DMS53 treated with DMSO at 0.1 percent for 48 hours (cell line): ENCODE data around the gene BIN1.

Experiments
- DNase-seq: peaks from one replicate; lab custom pipeline; 2025; ENCODE audit not compliant: unreplicated experiment; lab: John Stamatoyannopoulos, UW

The BIN1 gene

DNA sequence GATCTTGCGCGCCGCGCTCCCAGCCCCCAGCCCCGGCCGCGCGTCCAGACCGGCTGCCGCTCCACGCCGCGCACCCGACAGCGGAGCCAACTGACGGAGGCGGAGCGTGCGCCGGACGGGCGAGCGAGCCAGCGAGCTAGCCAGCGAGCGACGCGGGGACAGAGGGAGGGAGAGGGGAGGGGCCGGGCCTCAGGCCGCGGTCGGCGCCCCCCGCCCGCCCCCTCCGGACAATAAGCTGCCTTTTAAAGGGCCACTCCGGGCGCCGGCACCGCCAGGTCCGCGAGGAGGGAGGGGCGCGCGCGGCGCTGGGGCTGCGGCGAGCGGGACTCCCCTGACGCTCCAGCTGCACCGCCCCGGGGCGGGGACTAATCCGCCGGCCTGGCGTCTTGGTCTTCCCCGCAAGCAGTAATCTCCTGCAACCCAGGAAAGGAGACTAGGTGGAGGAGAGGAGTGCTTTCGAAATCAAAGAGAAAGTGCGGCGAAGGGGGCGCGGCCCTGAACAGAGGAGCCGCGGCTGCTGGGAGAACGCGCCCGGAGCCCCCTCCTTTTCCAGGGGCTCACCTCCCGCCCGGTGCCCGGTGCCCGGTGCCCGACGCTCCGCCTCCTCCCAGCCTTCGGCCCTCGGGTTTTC lies at the start of gene BIN1:
Gene BIN1, minus strand, starts transcription at position 164 of the 631 bp plus-strand sequence. CDS start 211 bp downstream, outside the sequence.
- DNase-seq = peak; percentile 87

DNA sequence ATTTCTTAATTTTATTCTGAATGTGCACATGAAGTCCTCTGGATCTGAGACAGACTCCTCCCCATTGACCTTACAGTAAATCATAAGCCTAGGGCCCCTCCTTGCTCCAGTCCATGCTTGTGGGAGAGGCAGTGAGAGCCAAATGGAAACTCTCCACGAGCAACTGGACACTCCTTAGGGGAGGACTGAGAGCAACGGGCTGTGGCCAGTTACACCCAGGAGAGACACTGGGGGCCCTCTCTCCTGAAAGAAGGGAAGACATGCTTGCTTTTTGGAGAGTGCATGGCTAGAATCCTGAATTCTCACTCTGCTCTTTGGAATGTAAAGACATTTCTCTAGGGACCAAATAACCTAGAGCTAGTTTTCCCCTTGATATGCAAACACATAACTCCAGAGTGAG lies 49.0 kb upstream of the BIN1 start:
- DNase-seq = no peak

- no peak for DNase-seq
Observed at GRCh38 chr2:127155028-127155581, 48.2 kb upstream of the BIN1 start.

GRCh38 chr2:127154396-127154795 lies 47.4 kb upstream of the BIN1 start:
- DNase-seq = no peak

GRCh38 chr2:127153691-127154158 lies 46.8 kb upstream of the BIN1 start:
- DNase-seq = no peak

GRCh38 chr2:127150996-127151395 lies 44.0 kb upstream of the BIN1 start:
- DNase-seq = no peak

GRCh38 chr2:127149384-127149783 lies 42.4 kb upstream of the BIN1 start:
- DNase-seq = no peak

DNA sequence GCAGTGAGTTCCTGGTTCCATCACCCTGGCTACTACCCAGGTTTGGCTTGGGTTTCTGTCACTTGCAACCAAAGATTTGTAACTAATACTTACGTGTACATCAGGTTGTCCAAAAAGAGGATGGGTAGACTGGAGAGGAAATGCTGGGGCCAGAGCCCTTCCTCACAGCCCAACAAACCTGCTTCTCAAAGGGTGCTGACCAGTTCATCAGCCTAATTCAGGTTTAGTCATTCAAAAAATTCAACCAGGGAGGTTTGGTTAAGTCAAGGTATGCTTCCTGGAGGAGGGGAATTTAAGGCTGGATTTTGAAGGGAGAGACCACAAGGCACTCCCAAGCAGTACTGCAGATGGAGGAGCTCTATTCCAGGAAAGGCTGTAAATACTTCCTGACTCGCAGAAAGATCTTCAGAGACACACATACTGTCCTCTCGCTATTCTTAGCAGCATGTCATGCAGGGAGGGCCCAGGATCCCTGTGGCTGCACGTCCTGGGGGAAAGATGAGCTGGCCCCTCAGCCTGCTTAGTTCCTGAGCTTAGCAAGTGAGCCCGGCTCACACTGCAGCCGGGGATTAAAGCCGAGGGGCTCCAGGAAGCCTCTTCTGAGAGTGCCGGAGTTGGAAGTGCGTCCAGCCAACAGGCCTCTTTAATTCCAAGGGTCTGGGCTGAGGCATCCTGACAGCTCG lies 40.0 kb upstream of the BIN1 start:
- no peak for DNase-seq

- DNase-seq = no peak
Observed at GRCh38 chr2:127146071-127146725, 39.2 kb upstream of the BIN1 start.

DNA sequence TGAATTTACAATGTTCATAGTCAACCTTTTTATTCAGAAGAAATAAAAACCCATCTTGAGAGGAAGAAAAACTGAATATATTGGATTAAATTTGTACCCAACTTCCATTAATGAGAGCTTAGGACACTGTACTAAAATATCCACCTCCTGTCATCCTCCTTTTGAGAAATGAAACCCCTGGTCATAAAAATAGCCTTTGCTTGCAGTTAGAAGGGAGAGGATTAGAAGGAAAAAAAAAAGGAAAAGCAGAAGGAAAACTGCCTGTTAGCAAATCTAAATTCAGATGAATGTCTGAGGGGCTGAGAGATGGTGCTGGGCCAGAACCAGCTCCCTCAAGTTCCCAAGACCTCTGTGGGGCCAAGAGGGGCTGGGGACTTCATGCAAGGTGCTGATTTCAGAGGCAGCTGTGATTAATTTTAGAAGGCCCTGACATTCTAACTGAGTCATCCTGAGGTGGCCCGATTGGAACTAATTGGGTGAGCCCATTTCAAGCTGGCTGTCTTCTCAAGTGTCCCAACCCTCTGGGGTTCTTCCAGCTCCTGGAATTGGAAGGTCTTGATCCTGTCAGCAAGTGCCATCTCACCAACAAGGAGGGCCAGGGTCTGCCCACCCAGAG lies 38.4 kb upstream of the BIN1 start:
- no peak for DNase-seq

DNA sequence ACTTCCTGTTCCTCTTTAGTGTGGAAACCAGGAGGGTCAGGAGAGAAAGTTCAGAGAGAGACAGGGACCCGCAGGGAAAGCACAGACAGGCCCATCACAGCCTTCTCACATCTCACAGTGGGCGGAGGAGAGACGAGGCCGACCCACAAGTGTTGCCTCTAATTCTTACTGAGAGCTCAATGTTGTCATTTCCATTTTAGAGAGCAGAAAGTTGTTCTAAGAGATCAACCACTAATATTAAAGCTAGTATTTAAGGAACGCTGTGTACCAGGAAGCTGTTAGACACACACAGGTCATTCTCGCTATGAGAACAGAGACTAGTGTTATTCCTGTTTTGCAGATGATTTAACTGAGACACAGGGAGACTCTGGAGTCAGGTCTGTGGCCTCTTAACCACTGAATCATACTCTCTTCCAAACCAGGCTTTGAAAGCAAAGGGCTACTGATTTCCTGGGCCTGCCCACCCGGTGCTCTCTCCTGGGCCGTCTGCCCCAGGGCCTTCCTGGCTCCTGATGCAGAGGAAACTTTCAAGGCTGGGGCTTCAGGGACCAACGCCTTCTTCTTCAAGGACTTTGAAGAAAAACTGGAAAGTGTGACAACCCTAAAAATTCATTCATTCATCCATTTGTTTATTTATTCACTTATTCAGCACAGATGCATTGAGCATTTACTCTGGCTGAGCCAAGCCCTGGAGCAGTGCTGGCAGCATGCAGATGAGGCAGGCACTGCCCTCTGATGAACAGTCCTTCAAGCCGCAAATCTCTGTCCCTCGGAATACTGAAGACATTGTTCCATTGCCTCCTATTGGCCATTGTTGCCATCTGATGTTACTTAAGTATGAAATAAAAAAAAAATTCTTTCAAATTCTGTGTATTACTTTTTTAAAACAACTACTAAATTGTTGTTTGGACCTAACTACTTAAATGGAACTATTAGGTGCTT lies 37.2 kb upstream of the BIN1 start:
- no peak for DNase-seq

DNA sequence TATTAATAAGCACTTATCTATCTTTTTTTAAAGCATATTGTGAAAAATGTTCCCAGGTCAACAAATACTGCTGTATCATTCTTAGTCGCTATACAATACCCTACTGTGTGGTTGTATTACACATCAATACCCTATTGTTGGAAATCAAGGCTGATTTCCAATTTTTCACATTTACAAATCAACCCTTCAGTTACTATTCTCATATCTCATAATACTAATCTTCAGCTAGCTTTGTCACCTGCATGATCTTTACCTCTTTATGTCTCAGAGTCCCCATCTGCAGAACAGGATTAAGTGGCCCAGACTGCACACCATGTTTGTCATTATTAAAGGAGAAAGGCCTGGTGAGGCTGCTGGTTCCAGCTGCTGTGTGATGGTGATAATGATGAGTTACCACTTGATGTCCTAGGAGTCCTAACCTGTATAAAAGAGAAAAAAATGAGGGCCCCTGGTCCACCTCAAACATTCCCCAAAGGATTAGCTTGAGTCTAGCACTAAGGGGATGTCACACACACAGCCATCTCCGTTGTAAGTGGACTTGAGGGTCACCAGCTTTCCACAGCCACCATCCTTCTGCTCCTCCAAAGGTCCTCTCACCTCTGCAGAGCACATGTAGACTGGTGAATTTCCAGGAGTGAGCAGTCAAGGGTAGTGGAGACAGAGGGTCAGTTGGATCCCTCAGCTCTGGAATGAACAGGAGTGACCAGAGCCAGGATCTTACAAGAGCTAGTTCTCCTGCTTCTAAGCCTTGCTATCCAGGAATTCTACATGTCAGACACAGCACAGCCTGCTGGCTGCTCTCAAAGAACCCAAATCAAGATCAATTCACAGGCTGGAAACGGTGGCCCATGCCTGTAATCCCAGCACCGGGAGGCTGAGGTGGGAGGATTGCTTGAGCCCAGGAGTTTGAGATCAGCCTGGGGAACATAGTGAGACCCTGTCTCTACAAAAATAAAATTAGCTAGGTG lies 36.0 kb upstream of the BIN1 start:
- no peak for DNase-seq

GRCh38 chr2:127140538-127140937 lies 33.6 kb upstream of the BIN1 start:
- DNase-seq = no peak

GRCh38 chr2:127139766-127140165 lies 32.8 kb upstream of the BIN1 start:
- DNase-seq = no peak

GRCh38 chr2:127138281-127138680 lies 31.3 kb upstream of the BIN1 start:
- DNase-seq = no peak

DNA sequence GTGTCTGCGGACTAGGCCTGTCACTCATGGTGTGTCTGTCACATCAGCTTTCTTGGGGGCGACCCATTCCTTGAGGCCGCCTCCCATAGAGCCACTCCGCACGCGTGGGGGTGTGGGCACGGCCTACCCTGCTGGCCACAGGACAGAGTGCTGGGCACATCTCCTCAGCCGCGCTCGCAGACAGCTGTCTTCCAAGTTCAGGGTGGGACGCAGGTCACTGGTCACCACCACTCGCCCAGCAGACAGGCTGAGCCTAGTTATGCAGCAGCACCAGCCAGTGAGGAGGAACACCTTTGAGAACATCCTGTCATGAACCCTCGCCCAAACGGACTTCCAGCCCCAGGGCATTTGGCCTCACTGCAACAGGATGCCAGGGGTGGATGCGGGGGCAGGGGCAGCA lies 30.8 kb upstream of the BIN1 start:
- DNase-seq = no peak

GRCh38 chr2:127137225-127137624 lies 30.3 kb upstream of the BIN1 start:
- no peak for DNase-seq

- DNase-seq = no peak
Observed at GRCh38 chr2:127134833-127135830, 28.2 kb upstream of the BIN1 start.
